ENCODE data around the gene SCN3B. TPM values are rescaled to one million over a fixed set of nuclear protein-coding genes. Genes with fewer than 3 reads are reported as not detected.
A peak's percentile ranks its signal among the peaks of the same experiment; 100 is the strongest.

The SCN3B gene
- total RNA-seq, 5 donors from 2014 or later (not counting 1 experiment from before 2014, with no cell fraction given), result not detected

GRCh38 chr11:123653483-123653826 lies 969 bp downstream of the SCN3B start:
- Histone ChIP-seq H3K9me3 (no peaks in the 10 kb centered on the region), H3K36me3 (ENCODE audit: control insufficient read depth in 2 of 2, extremely low read depth in 1 of 2, insufficient read depth in 1 of 2, low read length in 1 of 2) (no peaks in the 10 kb centered on the region), H3K4me1 (ENCODE audit: control insufficient read depth in 1 of 2, extremely low read depth in 1 of 2, insufficient read depth in 2 of 2, low read length in 2 of 2) (peaks cover 4 to 15% of the 10 kb centered on the region in 2 experiments), H3K27ac (ENCODE audit: low read length) (no peak overlapping the region), H3K4me3 (ENCODE audit: control insufficient read depth in 1 of 2, extremely low read depth in 1 of 2, low read length in 1 of 2) (no peak overlapping the region), H3K27me3 (replicated peaks in 1 of 2; ENCODE audit: control insufficient read depth in 2 of 2, extremely low read depth in 1 of 2, insufficient read depth in 2 of 2, low read length in 1 of 2) (peaks cover 22 to 38% of the 10 kb centered on the region in 2 experiments)
- no peak for ATAC-seq (replicated peaks in 1 of 4)
- Mint-ChIP-seq H3K4me3 (peak overlapping the region; percentile 62 to 66 (median 64)), H3K36me3 (no peaks in the 10 kb centered on the region), H3K4me1 (peaks cover 10 to 18% (median 10%) of the 10 kb centered on the region in 3 donors), H3K9me3 (peaks cover 0 to 8% (median 7%) of the 10 kb centered on the region in 3 donors), H3K27ac (no peak overlapping the region), H3K27me3 (peaks cover 40 to 51% of the 10 kb centered on the region in 2 donors)
- CTCF ChIA-PET, result interaction anchor here (0.6 to 1.3 kb wide), 3 partner anchors 33 to 103 kb away, joined by 3 to 6 read pairs (median 5); no protein-coding TSS in a partner anchor
- no peak for DNase-seq
- POLR2A ChIA-PET, result no interaction called here
- 12% methylated on average over 5 of the region's 10 CpGs for WGBS (ENCODE audit: insufficient coverage)

- no peak overlapping the region for H3K27ac Mint-ChIP-seq
- Histone ChIP-seq H3K4me1 (ENCODE audit: control insufficient read depth in 1 of 2, extremely low read depth in 1 of 2, insufficient read depth in 2 of 2, low read length in 2 of 2) (peaks cover 4 to 15% of the 10 kb centered on the region in 2 experiments), H3K27ac (ENCODE audit: low read length) (no peak overlapping the region), H3K27me3 (replicated peaks in 1 of 2; ENCODE audit: control insufficient read depth in 2 of 2, extremely low read depth in 1 of 2, insufficient read depth in 2 of 2, low read length in 1 of 2) (peaks cover 22 to 38% of the 10 kb centered on the region in 2 experiments), H3K9me3 (no peaks in the 10 kb centered on the region), H3K4me3 (ENCODE audit: control insufficient read depth in 1 of 2, extremely low read depth in 1 of 2, low read length in 1 of 2) (no peak overlapping the region), H3K36me3 (ENCODE audit: control insufficient read depth in 2 of 2, extremely low read depth in 1 of 2, insufficient read depth in 1 of 2, low read length in 1 of 2) (no peaks in the 10 kb centered on the region)
- DNase-seq (no peak), ATAC-seq (replicated peaks in 1 of 4) (no peak)
- H3K27me3 Mint-ChIP-seq, result peaks cover 40 to 51% of the 10 kb centered on the region in 2 donors
- H3K36me3 Mint-ChIP-seq, result no peaks in the 10 kb centered on the region
- H3K4me3 Mint-ChIP-seq, result peak overlapping the region in 1 of 3 donors; percentile 66
- WGBS (ENCODE audit: insufficient coverage), result 80% methylated on average over 1 of the region's 2 CpGs
- ChIA-PET POLR2A (no interaction called here), CTCF (interaction anchor here in 1 of 2 donors (1.2 kb wide), 1 partner anchor 72 kb away, joined by 3 read pairs; no protein-coding TSS in a partner anchor)
- peaks cover 9 to 18% (median 10%) of the 10 kb centered on the region in 3 donors for H3K4me1 Mint-ChIP-seq
- no peaks in the 10 kb centered on the region for H3K9me3 Mint-ChIP-seq
These were observed 1.8 kb downstream of the SCN3B start for GRCh38 chr11:123652599-123652998.

- H3K27me3 Mint-ChIP-seq, result peaks cover 40 to 52% of the 10 kb centered on the region in 2 donors
- ATAC-seq (replicated peaks in 1 of 4) (no peak), DNase-seq (no peak)
- H3K4me3 ChIP-seq (ENCODE audit: control insufficient read depth in 1 of 2, extremely low read depth in 1 of 2, low read length in 1 of 2), result no peak overlapping the region
- ChIA-PET CTCF (no interaction called here), POLR2A (no interaction called here)
- H3K4me3 Mint-ChIP-seq, result no peak overlapping the region
- no peaks in the 10 kb centered on the region for H3K36me3 ChIP-seq (ENCODE audit: control insufficient read depth in 2 of 2, extremely low read depth in 1 of 2, insufficient read depth in 1 of 2, low read length in 1 of 2)
- H3K4me1 Mint-ChIP-seq, result peaks cover 9 to 18% (median 10%) of the 10 kb centered on the region in 3 donors
- no CpG with 5 or more reads among the region's 2 CpGs for WGBS (ENCODE audit: insufficient coverage)
- no peak overlapping the region for H3K27ac ChIP-seq (ENCODE audit: low read length)
- no peak overlapping the region for H3K27ac Mint-ChIP-seq
- peaks cover 17 to 42% of the 10 kb centered on the region in 2 experiments for H3K27me3 ChIP-seq (replicated peaks in 1 of 2; ENCODE audit: control insufficient read depth in 2 of 2, extremely low read depth in 1 of 2, insufficient read depth in 2 of 2, low read length in 1 of 2)
- H3K9me3 ChIP-seq, result no peaks in the 10 kb centered on the region
- peaks cover 4 to 15% of the 10 kb centered on the region in 2 experiments for H3K4me1 ChIP-seq (ENCODE audit: control insufficient read depth in 1 of 2, extremely low read depth in 1 of 2, insufficient read depth in 2 of 2, low read length in 2 of 2)
- no peaks in the 10 kb centered on the region for H3K36me3 Mint-ChIP-seq
- no peaks in the 10 kb centered on the region for H3K9me3 Mint-ChIP-seq
These were observed 3.5 kb downstream of the SCN3B start for GRCh38 chr11:123650901-123651300.

- Mint-ChIP-seq H3K4me3 (no peak overlapping the region), H3K36me3 (no peaks in the 10 kb centered on the region), H3K4me1 (peaks cover 0 to 2% (median 0%) of the 10 kb centered on the region in 3 donors), H3K27me3 (peaks cover 12 to 27% of the 10 kb centered on the region in 2 donors), H3K9me3 (no peaks in the 10 kb centered on the region), H3K27ac (no peak overlapping the region)
- POLR2A ChIA-PET, result no interaction called here
- H3K27me3 ChIP-seq (replicated peaks in 1 of 2; ENCODE audit: control insufficient read depth in 2 of 2, extremely low read depth in 1 of 2, insufficient read depth in 2 of 2, low read length in 1 of 2), result peaks cover 0 to 29% of the 10 kb centered on the region in 2 experiments
- no peak overlapping the region for H3K4me3 ChIP-seq (ENCODE audit: control insufficient read depth in 1 of 2, extremely low read depth in 1 of 2, low read length in 1 of 2)
- DNase-seq (no peak), ATAC-seq (replicated peaks in 1 of 4) (no peak)
- CTCF ChIA-PET, result interaction anchor here in 1 of 2 donors (6.4 kb wide), 1 partner anchor 61 kb away, joined by 66 read pairs; no protein-coding TSS in a partner anchor
- peaks cover 0 to 5% of the 10 kb centered on the region in 2 experiments for H3K4me1 ChIP-seq (ENCODE audit: control insufficient read depth in 1 of 2, extremely low read depth in 1 of 2, insufficient read depth in 2 of 2, low read length in 2 of 2)
- H3K36me3 ChIP-seq (ENCODE audit: control insufficient read depth in 2 of 2, extremely low read depth in 1 of 2, insufficient read depth in 1 of 2, low read length in 1 of 2), result no peaks in the 10 kb centered on the region
- H3K27ac ChIP-seq (ENCODE audit: low read length), result no peak overlapping the region
- H3K9me3 ChIP-seq, result no peaks in the 10 kb centered on the region
- WGBS (ENCODE audit: insufficient coverage), result 62% methylated on average over 3 of the region's 12 CpGs
These were observed 9.0 kb downstream of the SCN3B start for GRCh38 chr11:123645286-123645975.

GRCh38 chr11:123642435-123642834 lies 12.0 kb downstream of the SCN3B start:
- Mint-ChIP-seq H3K4me1 (peaks cover 0 to 2% (median 0%) of the 10 kb centered on the region in 3 donors), H3K27me3 (peaks cover 23 to 29% of the 10 kb centered on the region in 2 donors), H3K4me3 (no peak overlapping the region), H3K27ac (no peak overlapping the region), H3K36me3 (no peaks in the 10 kb centered on the region), H3K9me3 (no peaks in the 10 kb centered on the region)
- Histone ChIP-seq H3K4me3 (ENCODE audit: control insufficient read depth in 1 of 2, extremely low read depth in 1 of 2, low read length in 1 of 2) (no peak overlapping the region), H3K36me3 (ENCODE audit: control insufficient read depth in 2 of 2, extremely low read depth in 1 of 2, insufficient read depth in 1 of 2, low read length in 1 of 2) (no peaks in the 10 kb centered on the region), H3K9me3 (no peaks in the 10 kb centered on the region), H3K27ac (ENCODE audit: low read length) (no peak overlapping the region), H3K27me3 (replicated peaks in 1 of 2; ENCODE audit: control insufficient read depth in 2 of 2, extremely low read depth in 1 of 2, insufficient read depth in 2 of 2, low read length in 1 of 2) (peaks cover 0 to 31% of the 10 kb centered on the region in 2 experiments), H3K4me1 (ENCODE audit: control insufficient read depth in 1 of 2, extremely low read depth in 1 of 2, insufficient read depth in 2 of 2, low read length in 2 of 2) (peaks cover 0 to 5% of the 10 kb centered on the region in 2 experiments)
- DNase-seq (no peak), ATAC-seq (replicated peaks in 1 of 4) (no peak)
- WGBS (ENCODE audit: insufficient coverage), result 89% methylated on average over 15 of the region's 15 CpGs
- ChIA-PET CTCF (interaction anchor here (2.5 to 6.4 kb wide), 2 partner anchors 64 to 65 kb away, joined by 16 to 66 read pairs; no protein-coding TSS in a partner anchor), POLR2A (no interaction called here)

- Histone ChIP-seq H3K9me3 (no peaks in the 10 kb centered on the region), H3K4me1 (ENCODE audit: control insufficient read depth in 1 of 2, extremely low read depth in 1 of 2, insufficient read depth in 2 of 2, low read length in 2 of 2) (peaks cover 0 to 5% of the 10 kb centered on the region in 2 experiments), H3K27me3 (replicated peaks in 1 of 2; ENCODE audit: control insufficient read depth in 2 of 2, extremely low read depth in 1 of 2, insufficient read depth in 2 of 2, low read length in 1 of 2) (peaks cover 0 to 32% of the 10 kb centered on the region in 2 experiments), H3K27ac (ENCODE audit: low read length) (no peak overlapping the region), H3K4me3 (ENCODE audit: control insufficient read depth in 1 of 2, extremely low read depth in 1 of 2, low read length in 1 of 2) (no peak overlapping the region), H3K36me3 (ENCODE audit: control insufficient read depth in 2 of 2, extremely low read depth in 1 of 2, insufficient read depth in 1 of 2, low read length in 1 of 2) (no peaks in the 10 kb centered on the region)
- no peak for DNase-seq
- H3K4me3 Mint-ChIP-seq, result no peak overlapping the region
- H3K4me1 Mint-ChIP-seq, result peaks cover 0 to 2% (median 0%) of the 10 kb centered on the region in 3 donors
- no peak overlapping the region for H3K27ac Mint-ChIP-seq
- no peak for ATAC-seq (replicated peaks in 1 of 4)
- H3K36me3 Mint-ChIP-seq, result no peaks in the 10 kb centered on the region
- H3K27me3 Mint-ChIP-seq, result peaks cover 18 to 34% of the 10 kb centered on the region in 2 donors
- H3K9me3 Mint-ChIP-seq, result no peaks in the 10 kb centered on the region
- POLR2A ChIA-PET, result no interaction called here
- CTCF ChIA-PET, result interaction anchor here (0.7 to 6.4 kb wide), 4 partner anchors 65 to 70 kb away, joined by 3 to 66 read pairs (median 18); no protein-coding TSS in a partner anchor
- WGBS (ENCODE audit: insufficient coverage), result no CpG with 5 or more reads among the region's 4 CpGs
These were observed 13.0 kb downstream of the SCN3B start for GRCh38 chr11:123641495-123641840.

Measured in T-cell (primary cell).